H1 (cell line): ENCODE results near the gene HSPA1A. TPM values are rescaled to one million over a fixed set of nuclear protein-coding genes. Genes with fewer than 3 reads are reported as not detected.

Source experiments
- NANOG ChIP-seq: IDR thresholded peaks from 2 replicates; pipeline ENCODE4 v1.6.1; 2011; ENCODE audit warnings: low read length, low read depth, mild to moderate bottlenecking, inconsistent platforms; ENCODE audit not compliant: insufficient read depth, poor library complexity, severe bottlenecking
- SAP30 ChIP-seq: fragments of 300-600 bp; sonication (generic); IDR thresholded peaks from 2 replicates; pipeline ENCODE4 v1.7.1; 2012; ENCODE audit warnings: low read length, moderate library complexity, mild to moderate bottlenecking, inconsistent platforms; ENCODE audit not compliant: insufficient read depth, insufficient replicate concordance
- TCF12 ChIP-seq: IDR thresholded peaks from 2 replicates; pipeline ENCODE4 v1.6.1; 2011; ENCODE audit warnings: low read depth, mild to moderate bottlenecking, low read length
- polyA plus RNA-seq, 7 experiments: library from polyadenylated mRNA; depleted of rRNA in 3 of 7; stranded (reverse) in 5 of 7; unstranded in 2 of 7; fragments of >200 nt in 5 of 7; fragments of 200-250 nt in 2 of 7; gene quantifications; 1 replicate in 5 of 7; 2 replicates in 1 of 7; 4 replicates in 1 of 7; pipeline versions ENCODE4 v1.2.1 to v1.2.3, GENCODE V29; 2011 to 2013; ENCODE audit warnings: missing spikeins in 2 of 7, mixed read lengths in 2 of 7
- total RNA-seq: library from RNA; stranded (reverse); fragmentation: NEBNext Ultra II Directional; extraction: Animal tissue kit (Norgen Biotek cat#: 25700); gene quantifications from 2 replicates; pipeline ENCODE4 v1.2.1, GENCODE V29; 2021

Gene HSPA1A
- total and polyA plus RNA-seq, 2 of the 8 experiments (the other 6 are each of a cell fraction or from before 2014, with no cell fraction given): 40.7 to 54.0 TPM

DNA sequence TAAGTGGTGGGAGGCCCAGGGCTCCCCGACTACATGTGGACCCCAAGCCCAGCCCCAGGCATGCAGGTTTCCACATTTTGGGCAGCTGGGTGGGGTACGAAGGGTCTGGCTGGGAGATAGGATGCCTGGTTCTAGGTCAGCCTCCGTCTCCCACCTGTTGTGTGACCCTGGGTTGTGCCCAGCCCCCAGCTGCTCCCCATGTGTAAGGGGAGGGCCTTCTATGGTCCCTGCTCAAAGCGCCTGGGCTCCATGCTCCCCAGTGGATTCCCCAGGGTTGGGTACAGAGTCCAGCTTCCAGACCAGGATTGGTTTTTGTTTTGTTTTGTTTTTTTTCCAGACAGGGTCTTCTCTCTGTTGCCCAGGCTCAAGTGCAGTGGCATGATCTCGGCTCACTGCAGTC lies 37.1 kb upstream of the HSPA1A start (continued):
- TF ChIP-seq NANOG (no peak), TCF12 (no peak), SAP30 (no peak)
